Uterus (tissue), 2 donors: ENCODE data around the gene WDR3.

Experiments used
- POLR2A ChIP-seq, 2 donors: fragments of 450-650 bp; IDR thresholded peaks; one replicate each; pipeline ENCODE4 v1.6.1; 2016; ENCODE audit warnings: antibody characterized with exemption in 2 of 2, mild to moderate bottlenecking in 1 of 2, moderate library complexity in 1 of 2
- TF ChIP-seq, protein P1 (sequence below), 4 experiments: fragments of 200-600 bp in 2 of 4; fragments of 450-650 bp in 2 of 4; sonication (generic) in 2 of 4; IDR thresholded peaks; one replicate each; pipeline ENCODE4 v1.5.1; 2016 to 2019; ENCODE audit warnings: antibody characterized with exemption in 4 of 4, mild to moderate bottlenecking in 2 of 4, moderate library complexity in 1 of 4

DNA sequence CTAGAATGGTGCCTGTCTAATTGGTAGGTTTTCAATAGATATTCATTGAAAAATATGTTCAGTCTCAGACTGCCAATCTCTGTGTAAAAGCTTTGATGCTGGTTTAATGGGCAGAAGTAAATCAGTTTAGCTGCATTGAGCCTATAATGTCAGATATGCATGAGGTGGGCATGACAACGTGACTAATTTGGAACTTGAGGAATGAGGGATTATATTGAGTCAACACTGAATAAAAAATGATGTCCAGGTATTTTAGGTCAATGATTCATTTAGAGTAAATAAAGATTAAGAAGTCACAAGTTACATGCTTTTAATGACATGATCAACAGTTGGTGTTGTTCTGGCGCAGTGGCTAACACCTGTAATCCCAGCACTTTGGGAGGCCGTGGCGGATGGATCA, 3.0 kb downstream of the WDR3 start:
- TF ChIP-seq POLR2A (IDR thresholded peaks at IDR 0.05): no peak
- TF ChIP-seq, protein P1, sequence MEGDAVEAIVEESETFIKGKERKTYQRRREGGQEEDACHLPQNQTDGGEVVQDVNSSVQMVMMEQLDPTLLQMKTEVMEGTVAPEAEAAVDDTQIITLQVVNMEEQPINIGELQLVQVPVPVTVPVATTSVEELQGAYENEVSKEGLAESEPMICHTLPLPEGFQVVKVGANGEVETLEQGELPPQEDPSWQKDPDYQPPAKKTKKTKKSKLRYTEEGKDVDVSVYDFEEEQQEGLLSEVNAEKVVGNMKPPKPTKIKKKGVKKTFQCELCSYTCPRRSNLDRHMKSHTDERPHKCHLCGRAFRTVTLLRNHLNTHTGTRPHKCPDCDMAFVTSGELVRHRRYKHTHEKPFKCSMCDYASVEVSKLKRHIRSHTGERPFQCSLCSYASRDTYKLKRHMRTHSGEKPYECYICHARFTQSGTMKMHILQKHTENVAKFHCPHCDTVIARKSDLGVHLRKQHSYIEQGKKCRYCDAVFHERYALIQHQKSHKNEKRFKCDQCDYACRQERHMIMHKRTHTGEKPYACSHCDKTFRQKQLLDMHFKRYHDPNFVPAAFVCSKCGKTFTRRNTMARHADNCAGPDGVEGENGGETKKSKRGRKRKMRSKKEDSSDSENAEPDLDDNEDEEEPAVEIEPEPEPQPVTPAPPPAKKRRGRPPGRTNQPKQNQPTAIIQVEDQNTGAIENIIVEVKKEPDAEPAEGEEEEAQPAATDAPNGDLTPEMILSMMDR (IDR thresholded peaks at IDR 0.05): no peak
